Measurements from ENCODE around the gene SOX8. TPM values are rescaled to one million over a fixed set of nuclear protein-coding genes. Genes with fewer than 3 reads are reported as not detected.

Gene SOX8
- total RNA-seq, 1 donor from 2014 or later, result 0.47 TPM

DNA sequence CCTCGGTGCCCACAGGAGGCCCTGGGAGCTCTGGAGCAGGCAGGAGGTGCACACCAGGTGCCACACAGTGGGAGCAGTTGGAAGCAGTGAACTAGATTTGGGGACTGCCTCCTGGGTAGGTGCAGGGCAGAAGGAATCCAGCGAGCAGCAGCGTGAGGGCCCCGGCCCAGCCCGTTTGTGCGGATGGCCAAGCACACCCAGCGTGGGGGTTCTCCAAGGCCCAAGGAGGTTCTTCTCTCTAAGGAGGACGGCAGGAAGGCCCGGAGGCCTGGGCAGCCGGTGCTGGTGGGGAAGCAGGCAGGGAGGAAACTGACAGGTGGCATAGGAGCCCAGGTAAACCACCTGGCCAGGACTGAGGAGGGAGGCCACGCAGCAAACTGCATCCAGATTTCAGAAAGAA is 17.0 kb downstream of the SOX8 start:
- ATAC-seq (no peak), DNase-seq (no peak)
- intact Hi-C loops (cut with micrococcal nuclease), result no loop called here

DNA sequence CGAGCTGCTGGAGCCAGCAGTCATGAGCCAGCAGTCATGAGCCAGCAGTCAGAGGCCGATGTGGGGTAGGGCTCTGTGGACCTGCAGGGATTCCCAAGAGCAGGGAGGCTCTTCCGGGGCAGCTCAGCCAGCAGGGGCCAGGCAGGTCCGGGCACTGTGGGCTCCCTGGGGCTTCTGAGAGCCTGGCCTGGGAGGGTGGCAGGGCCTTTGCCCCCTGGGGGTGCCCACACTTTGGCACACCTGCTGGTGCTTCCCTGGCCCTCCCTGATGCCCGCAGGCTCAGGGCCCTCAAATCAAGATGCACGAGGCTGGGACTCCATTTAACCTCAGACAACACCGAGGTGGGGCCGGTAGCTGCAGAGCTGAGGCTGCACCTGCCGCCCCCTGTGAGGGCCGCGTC is 18.1 kb downstream of the SOX8 start:
- no peak for ATAC-seq
- intact Hi-C loops (cut with micrococcal nuclease), result no loop called here
- no peak for DNase-seq

DNA sequence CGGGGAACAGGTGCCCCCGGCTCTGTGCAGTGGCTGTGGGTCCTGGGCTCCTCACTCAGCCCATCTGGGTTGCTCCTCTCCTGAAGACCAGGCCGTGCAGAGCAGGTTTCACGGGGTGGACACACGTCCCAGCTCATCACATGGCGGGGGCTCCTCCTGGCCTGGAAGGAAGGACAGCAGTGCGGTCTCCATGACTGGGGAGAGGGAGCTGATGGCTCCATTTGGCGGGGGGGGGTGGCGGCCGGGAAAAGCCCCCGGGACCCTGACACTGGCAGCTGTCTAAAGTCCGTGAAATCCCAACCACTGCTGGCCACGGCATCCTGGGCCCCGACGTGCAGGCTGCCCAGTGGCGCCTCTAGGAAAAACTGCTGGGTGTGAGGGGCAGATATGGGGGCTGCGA is 19.0 kb downstream of the SOX8 start:
- intact Hi-C loops (cut with micrococcal nuclease), result no loop called here
- ATAC-seq (no peak), DNase-seq (no peak)

DNA sequence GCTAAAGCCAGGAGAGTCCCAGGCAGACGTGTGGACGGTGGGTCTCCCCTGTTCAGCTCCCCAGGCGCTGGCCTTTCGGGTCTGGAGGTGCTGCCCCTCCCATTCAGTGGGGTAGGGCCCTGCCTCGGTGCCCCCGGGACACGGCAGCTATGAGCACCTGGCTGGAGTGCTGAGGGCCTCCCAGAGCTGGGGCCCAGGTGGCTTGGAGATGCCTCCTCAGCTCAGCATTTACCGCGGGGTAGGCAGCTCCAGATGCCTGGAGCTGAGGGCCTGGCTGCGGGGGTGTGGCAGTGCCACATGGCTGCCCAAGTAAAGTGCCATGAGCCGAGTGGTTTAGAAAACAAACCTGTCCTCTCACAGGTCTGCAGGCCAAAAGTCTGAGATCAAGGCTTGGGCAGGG is 19.5 kb downstream of the SOX8 start:
- no peak for ATAC-seq
- intact Hi-C loops (cut with micrococcal nuclease), result no loop called here

DNA sequence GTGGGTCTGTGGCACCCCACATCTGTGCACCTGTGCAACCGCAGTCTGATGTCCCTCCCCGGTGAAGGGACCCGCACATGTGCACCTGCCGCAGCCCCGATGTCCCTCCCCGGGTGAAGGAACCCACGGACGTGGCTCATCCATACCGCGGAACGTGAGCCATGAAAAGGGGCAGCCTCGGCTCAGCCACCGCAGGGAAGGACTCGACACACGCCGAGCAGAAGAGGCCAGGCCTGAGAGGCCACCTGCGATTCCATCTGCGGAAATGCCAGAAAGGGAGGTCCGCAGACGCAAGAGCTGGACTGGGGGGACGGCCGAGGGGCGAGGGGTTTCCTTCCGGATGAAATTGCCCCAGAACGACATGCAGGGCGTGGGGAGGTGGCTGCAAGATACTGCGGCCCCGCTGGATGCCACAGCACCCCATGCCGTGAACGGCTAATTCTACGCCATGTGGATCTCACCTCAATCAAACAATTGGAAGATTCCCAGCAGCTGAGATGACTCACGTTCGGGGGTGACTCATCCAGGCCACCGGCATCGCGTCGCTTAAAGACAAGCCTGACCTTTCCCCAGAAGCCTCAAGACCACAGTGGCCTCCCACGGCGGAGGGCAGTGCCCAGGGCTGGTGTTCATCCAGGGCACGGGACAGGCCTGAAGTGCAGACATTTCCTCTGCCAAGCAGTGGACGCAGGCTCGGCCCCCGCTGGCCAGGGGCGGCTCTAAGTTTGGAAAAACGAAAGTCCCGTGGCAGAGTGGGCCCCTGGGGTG is 21.0 kb downstream of the SOX8 start:
- intact Hi-C loops (cut with micrococcal nuclease), result no loop called here
- no peak for ATAC-seq
- DNase-seq, result no peak

More for the DNA sequence above, 19.5 kb downstream of the SOX8 start:
- DNase-seq, result no peak

DNA sequence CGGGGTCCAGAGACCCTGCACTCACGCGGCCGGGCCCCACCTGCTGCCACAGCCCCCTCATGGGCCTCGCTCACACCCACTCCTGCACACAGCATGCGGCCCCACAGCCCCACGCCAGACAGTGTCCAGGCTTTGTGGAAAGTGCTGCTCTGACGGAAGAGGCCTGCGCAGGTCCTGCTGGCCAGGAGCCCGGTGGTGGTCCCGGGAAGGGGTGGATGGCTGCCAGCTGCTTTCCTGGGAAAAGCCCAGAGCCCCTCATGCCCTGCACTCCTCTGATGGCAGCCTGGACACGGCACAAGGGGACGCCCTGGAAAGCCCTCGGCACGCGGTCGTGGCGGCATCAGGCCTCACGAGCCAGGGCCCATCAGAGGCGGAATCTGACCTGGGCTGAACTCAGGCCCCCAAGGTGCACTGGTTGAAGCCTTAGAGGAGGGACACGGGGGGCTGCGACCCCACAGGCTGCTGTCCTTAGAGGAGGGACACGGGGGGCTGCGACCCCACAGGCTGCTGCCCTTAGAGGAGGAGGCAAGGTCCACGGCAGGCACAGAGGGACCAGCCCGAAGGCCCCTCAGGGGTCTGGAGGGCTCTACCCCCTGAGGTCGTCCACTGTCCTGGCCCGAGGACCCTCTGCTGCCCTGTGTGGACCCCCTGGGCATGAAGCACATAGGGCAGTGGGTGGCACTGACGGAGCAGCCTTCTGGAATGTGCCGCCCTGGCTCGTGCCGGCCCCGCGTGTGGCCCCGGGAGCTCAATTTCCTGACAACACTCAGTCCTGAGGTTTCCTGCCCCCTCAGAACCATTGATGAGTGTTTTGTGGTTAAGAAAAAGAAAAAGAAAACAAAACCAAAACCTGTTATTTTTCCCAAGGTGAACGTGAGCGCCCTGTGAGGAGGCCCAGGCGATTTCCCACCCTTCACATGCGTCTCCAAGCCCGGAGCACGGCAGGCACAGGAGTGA is 22.1 kb downstream of the SOX8 start:
- ATAC-seq (no peak), DNase-seq (no peak)
- intact Hi-C loops (cut with micrococcal nuclease), result no loop called here

DNA sequence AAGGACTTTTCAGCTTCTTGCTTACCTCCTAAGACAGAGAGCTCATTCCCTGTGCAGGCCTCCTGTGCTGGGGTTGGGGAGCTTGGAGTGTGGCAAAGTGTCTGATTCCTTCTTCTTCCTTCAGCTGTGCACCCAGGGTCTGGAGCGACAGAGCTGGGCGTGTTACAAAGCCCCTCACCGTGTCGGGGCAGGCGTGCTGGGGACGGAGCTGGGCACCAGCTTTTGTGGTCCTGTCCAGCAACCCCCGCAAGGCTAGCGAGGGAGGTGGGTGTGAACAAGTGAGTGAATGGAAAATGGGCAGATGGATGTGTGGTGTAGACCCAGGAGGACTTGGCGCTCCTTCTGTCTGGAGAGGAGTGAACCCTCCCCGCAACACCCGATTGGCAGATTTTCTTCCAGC is 23.7 kb downstream of the SOX8 start:
- DNase-seq (no peak), ATAC-seq (no peak)
- intact Hi-C loops (cut with micrococcal nuclease), result no loop called here

DNA sequence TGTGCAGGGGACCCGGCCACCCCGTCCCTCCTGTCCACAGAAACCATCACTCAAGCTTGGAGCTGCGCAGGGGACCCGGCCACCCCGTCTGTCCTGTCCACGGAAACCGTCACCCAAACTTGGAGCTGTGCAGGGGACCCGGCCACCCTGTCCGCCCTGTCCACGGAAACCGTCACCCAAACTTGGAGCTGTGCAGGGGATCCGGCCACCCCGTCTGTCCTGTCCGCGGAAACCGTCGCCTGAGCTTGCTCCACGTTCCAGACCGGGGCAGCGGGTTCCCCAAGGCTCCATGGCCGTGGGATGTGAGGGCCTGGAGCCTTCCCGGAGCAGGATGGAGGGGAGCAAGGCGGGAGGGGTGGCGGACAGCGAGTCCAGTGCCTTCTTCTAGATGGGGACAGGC is 25.2 kb downstream of the SOX8 start:
- intact Hi-C loops (cut with micrococcal nuclease), result no loop called here

DNA sequence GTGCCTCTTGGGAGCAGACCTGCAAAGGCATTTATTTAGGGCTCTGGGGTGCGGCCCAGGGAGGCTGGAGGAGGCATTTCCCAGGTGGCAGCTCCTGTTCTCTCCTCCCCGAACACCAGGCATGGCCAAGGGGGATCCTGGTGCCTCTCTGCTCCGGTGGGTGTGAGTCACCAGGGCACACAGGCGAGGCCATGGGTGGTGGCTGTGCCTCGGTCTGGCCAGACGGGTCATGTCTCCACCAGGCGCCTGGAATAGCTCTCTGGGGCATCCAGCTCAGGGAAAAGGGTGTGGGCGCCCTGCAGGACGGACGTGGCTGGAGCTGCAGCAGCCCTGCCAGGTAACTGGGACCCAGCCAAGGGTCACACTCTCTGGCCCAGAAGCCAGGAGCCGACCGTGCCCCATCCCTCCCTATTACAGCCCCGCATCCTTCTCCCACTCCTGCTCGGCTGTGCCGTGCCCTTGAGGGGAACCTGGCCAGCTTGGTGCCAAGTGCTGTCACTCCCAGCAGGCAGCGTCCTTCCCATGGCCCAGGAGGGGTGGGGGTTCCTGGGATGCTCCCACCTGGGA is 25.8 kb downstream of the SOX8 start:
- intact Hi-C loops (cut with micrococcal nuclease), result no loop called here
- ATAC-seq (no peak), DNase-seq (no peak)

More for the DNA sequence above, 25.2 kb downstream of the SOX8 start:
- ATAC-seq (no peak), DNase-seq (no peak)

DNA sequence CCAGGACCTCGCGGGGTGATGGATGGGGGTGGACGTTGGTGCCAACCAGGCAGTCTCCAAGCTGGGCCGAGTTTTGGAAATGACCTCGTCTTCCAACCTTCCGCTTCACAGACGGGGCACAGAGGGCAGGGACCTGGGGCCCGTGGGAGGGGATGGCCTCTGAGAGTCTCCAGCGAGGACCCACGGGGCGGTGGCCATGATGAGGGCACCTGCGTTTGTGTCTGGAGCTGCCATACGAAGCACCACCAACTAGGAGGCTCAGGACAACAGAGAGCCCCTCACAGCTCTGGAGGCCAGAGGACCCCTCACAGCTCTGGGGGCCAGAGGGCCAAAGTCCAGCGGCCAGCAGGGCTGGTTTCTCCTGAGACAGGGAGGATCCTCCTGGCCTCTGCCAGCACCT is 26.5 kb downstream of the SOX8 start:
- intact Hi-C loops (cut with micrococcal nuclease), result no loop called here
- ATAC-seq (no peak), DNase-seq (no peak)

DNA sequence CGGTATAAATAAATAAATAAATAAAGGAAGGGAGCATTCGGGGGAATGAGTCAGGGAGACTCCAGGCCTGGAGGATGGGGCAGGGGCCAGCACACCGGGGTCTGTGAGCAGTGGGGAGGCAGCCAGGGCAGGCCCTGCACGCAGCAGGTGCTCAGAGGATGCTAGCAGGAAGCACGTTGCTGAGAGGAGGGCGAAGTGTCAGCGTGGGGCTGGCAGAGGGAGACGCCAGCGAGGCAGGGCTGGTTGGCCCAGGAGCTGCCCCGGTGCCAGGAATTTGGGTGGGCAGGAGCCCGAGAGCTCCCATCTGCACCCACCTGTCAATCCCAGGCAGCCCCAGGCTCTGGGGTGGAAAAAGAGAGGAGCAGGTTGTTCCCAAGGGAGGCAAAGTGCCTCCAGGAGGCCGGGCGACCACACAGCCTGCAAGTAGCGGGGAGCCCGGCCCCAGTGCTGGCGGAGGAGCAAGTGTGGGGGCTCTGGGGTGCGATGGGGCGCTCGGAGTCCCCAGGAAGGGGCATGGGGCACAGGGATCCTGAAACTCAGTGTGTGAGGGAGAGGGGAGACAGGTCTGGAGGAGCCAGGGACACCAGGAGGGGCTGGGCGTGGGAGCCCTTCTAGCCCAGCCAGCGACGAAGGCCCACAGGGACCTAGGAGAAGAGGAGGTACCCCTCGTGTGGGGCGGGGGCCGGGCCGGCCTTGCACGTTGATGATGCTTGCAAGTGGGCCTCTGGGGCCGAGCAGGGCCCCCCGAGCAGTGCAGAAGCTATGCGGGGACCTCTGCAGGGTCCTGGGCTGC is 28.0 kb downstream of the SOX8 start:
- intact Hi-C loops (cut with micrococcal nuclease), result no loop called here
- ATAC-seq (no peak), DNase-seq (no peak)

DNA sequence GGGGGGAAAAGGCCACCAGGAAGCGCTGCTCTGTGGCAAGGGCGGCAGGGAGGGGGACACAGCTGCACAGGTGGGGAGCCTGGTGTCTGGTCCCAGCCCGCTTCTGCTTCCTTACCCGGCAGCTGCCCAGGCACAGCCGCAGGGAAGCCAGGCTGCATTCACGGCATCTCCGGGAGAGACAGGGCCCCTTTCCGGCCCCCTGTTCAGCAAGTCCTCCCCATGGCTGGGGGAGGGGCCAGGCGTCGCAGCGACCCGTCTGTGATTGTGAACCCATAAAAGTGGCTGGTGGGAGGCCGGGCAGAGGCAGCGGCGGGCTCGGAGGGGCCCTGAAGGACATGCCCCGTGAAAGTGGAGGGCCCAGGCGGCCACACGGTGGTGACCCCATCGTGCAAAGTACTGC is 28.7 kb downstream of the SOX8 start:
- ATAC-seq (no peak), DNase-seq (no peak)

DNA sequence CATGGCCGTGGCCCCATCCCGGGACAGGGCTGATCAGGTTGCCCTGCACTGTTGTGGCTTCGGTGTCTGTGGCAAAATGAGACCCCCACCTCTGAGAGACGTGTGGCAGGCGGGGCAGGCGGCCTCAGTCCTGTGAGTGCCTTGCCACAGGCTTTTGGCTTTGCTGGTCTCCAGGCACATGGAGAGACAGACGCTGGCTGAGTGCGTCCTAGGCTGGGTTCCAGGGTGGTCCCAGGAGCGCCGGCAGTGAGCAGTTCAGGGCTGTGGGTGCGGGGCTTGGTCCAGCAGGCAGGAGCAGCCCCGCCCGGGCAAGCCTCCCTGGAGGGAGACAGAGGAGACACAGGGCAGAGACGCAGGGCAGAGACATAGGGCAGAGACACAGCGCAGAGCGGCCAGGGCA is 29.2 kb downstream of the SOX8 start:
- DNase-seq, result no peak
- ATAC-seq, result no peak
- intact Hi-C loops (cut with micrococcal nuclease), result no loop called here

More for the DNA sequence above, 28.7 kb downstream of the SOX8 start:
- intact Hi-C loops (cut with micrococcal nuclease), result no loop called here

DNA sequence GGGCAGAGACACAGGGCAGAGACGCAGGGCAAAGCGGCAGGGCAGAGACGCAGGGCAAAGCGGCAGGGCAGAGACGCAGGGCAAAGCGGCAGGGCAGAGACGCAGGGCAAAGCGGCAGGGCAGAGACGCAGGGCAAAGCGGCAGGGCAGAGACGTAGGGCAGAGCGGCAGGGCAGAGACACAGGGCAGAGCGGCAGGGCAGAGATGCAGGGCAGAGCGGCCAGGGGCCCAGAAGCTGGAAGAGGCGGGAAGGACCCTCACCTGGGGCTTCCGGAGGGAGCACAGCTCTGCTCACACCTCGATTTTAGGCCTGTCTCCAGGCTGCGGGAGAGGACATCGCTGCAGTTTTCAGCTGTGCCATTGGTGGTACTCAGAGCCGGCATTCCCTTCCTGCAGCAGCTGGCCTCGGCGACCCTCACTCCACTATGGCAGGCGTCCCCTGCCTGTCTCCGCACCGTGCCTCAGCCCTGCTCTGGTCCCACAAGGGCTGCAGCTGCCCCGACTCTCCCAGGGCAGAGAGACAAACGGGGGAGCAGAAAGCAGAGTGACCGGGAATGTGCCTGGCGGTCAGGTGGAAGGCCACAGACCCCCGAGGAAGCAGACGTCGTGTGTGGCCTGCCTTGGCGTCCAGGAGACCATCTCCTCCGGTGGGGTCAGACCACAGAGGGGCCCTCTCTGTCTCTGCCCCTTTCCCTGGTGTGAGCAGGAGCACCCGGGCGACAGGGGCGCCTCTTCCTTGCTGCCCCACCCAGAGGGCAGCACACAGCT is 29.9 kb downstream of the SOX8 start:
- no peak for ATAC-seq
- DNase-seq, result no peak
- intact Hi-C loops (cut with micrococcal nuclease), result no loop called here

DNA sequence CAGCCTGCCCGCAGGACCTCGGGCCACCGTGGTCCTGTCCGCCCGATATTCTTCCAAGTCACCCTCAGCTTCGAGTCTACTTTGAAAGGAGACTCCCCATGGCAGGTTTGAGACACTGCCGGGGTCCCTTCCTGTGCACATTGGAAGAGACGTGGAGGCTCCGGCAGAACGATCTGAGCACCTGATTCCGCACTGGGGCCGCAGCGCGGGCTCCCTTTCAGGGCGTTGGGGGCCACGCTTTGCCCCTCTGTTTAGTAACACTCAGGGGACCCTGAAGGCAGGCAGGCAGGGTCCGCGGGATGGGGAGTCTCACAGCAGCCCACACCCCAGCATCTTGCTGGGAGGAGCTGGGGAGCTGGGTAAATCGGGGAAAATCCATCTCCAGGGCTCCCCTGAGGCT is 30.6 kb downstream of the SOX8 start:
- DNase-seq, result no peak
- ATAC-seq, result no peak
- intact Hi-C loops (cut with micrococcal nuclease), result no loop called here

DNA sequence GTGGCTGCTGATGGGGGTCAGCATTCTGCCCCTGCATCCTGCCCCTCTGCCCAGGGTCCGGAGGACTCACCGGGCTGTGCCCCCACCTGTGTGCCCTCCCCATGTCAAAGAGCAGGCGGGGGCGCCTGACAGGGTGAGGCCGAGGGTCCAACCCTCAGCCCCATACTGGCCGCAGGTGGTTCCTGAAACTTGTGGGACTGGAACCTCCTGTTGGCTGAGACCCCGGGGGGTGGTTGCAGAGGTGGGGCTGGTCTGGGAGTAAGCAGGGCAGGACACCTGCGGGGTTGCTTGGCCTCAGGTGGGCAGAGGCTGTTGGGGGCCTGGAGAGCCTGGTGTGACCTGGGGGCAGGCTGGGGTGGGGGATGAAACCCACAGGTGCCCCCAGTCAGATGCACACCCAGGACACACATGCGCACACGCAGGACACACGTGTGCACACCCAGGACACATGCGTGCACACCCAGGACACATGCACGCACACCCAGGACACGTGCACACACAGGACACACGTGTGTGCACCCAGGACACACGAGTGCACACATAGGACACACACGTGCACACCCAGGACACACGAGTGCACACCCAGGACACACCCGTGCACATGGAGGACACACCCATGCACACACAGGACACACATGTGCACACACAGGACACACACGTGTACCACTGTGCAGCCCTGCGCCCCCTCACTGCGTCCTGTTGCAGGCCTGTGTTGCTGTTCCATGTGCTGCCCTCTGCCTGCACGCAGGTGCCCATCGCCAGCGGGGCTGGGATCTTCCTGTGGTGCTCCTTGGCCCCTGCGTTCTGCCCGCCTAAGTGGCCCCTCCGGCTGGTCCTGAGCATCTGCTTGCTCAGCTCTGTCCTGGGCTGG is 31.4 kb downstream of the SOX8 start:
- DNase-seq, result no peak
- intact Hi-C loops (cut with micrococcal nuclease), result no loop called here
- no peak for ATAC-seq

DNA sequence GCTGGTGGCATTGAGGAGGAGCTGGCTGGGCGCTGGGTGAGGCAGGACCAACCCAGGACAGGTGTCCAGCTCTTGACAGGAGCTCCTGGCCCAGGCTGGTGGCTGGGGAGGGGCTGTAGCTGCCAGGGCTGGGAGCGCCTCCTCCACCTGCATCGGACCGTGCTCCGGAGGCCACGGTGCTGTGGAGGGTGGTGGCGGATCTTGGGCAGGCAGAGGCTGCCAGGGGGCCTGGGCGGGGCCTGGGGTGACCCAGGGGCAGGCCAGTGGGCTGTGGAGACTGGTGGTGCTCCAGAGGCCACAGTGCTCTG is 32.0 kb downstream of the SOX8 start:
- ATAC-seq (no peak), DNase-seq (no peak)
- intact Hi-C loops (cut with micrococcal nuclease), result no loop called here

DNA sequence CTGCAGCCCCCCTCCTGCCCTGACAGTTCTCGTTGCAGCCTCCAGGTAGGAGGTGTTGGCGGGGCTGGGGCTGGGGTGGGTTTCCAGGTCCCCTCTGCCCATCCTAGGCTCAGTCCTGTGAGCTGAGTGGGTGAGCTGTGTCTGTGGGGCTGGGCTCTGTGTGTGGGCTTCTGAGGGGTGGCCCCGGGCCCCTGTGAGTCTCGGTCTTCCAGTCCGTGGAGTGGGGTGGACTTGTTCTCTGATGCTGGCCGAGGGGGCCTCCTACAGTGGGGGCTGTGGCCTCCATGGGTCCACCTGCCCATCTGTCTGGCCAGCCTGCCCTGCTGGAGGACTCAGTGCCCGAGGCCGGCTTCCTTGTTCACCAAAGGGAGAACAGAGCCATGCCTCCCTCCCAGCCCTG is 32.7 kb downstream of the SOX8 start:
- no peak for ATAC-seq
- DNase-seq, result no peak
- intact Hi-C loops (cut with micrococcal nuclease), result no loop called here

All from left ventricle myocardium superior (tissue), 1 donor.